K562 (cell line): ENCODE data around the gene BTD. TPM values are rescaled to one million over a fixed set of nuclear protein-coding genes. Genes with fewer than 3 reads are reported as not detected.

ENCODE experiments used
- ATAC-seq: fragments of 200-7000 bp; cut with Tn5 transposase; 3 replicates; pipeline ENCODE4 v1.9.1; 2020; ENCODE audit warnings: moderate library complexity
- BruUV-seq: library from RNA; stranded (reverse); fragments of 400-500 nt; replicated peaks from 2 replicates; lab custom pipeline; 2021; lab: Mats Ljungman, UMichigan
- CTCF ChIA-PET: fragments of 300-600 bp; formaldehyde crosslinking; extraction: SDS; loops from one replicate; lab custom pipeline; 2021; ENCODE audit warnings: low intra/inter-chr PET ratio; lab: Yijun Ruan, JAX
- POLR2A ChIA-PET: fragments of 300-600, 350-650 bp; sonication (Branson Sonifier 250); formaldehyde crosslinking; extraction: SDS; loops from one replicate; lab custom pipeline; 2021; ENCODE audit warnings: antibody characterized with exemption, inconsistent platforms; lab: Yijun Ruan, JAX
- DNase-seq, 4 experiments: peaks; one replicate each; pipeline versions ENCODE4 v3.0.0 to v3.0.0-alpha.2; 2011 to 2018; ENCODE audit warnings: low spot score in 3 of 4, mixed read lengths in 3 of 4; ENCODE audit errors: extremely low read depth in 1 of 4
- FAIRE-seq: peaks from 2 replicates; lab custom pipeline; 2011; peaks lifted over from hg19 to GRCh38; lab: Jason Lieb, UNC
- H2AFZ ChIP-seq: 2 replicates; pipeline ENCODE4 v1.6.0; 2011; ENCODE audit warnings: low read depth, low read length, control low read depth, inconsistent platforms
- H3K27ac ChIP-seq: fragments of 200-600 bp; 3 replicates; pipeline ENCODE4 v1.8.0; 2011; ENCODE audit warnings: low read depth, mild to moderate bottlenecking, control low read depth, inconsistent platforms, low read length, moderate library complexity, mixed read lengths; ENCODE audit errors: extremely low read depth
- H3K27me3 ChIP-seq, 2 experiments: fragments of 300-600 bp in 1 of 2; 2 replicates in 1 of 2; 3 replicates in 1 of 2; pipeline versions ENCODE4 v1.6.0 to v1.8.0; 2011; ENCODE audit warnings: inconsistent platforms in 2 of 2, low read length in 2 of 2, mild to moderate bottlenecking in 1 of 2, mixed read lengths in 1 of 2, moderate library complexity in 1 of 2; ENCODE audit not compliant: control insufficient read depth in 2 of 2, insufficient read depth in 2 of 2
- H3K36me3 ChIP-seq: fragments of 300-600 bp; 3 replicates; pipeline ENCODE4 v1.8.0; 2011; ENCODE audit warnings: mild to moderate bottlenecking, low read length, inconsistent platforms; ENCODE audit not compliant: control insufficient read depth, insufficient read depth
- H3K4me1 ChIP-seq, 2 experiments: fragments of 200-600 bp in 1 of 2; replicated peaks in 1 of 2; 2 replicates in 1 of 2; 3 replicates in 1 of 2; pipeline versions ENCODE4 v1.5.1 to v1.8.0; 2011; ENCODE audit warnings: inconsistent platforms in 2 of 2, low read length in 2 of 2, mild to moderate bottlenecking in 1 of 2, mixed read lengths in 1 of 2, moderate library complexity in 1 of 2; ENCODE audit not compliant: control insufficient read depth in 2 of 2, insufficient read depth in 2 of 2
- H3K4me2 ChIP-seq: 2 replicates; pipeline ENCODE4 v1.6.1; 2011; ENCODE audit warnings: low read length, control low read depth, inconsistent platforms, mixed read lengths; ENCODE audit not compliant: insufficient read depth
- H3K4me3 ChIP-seq: fragments of 200-600 bp; sonication (generic), shearing (Covaris generic); 2 replicates; pipeline ENCODE4 v1.5.1; 2016; ENCODE audit warnings: control low read depth, inconsistent platforms
- H3K79me2 ChIP-seq: fragments of 200-600 bp; 3 replicates; pipeline ENCODE4 v1.8.0; 2011; ENCODE audit warnings: low read length, inconsistent platforms; ENCODE audit not compliant: control insufficient read depth, insufficient read depth
- H3K9ac ChIP-seq, 2 experiments: 2 replicates each; pipeline versions ENCODE4 v1.6.0 to v1.6.1; 2011; ENCODE audit warnings: low read depth in 2 of 2, low read length in 2 of 2, control low read depth in 1 of 2, inconsistent platforms in 1 of 2, mild to moderate bottlenecking in 1 of 2, mixed read lengths in 1 of 2; ENCODE audit not compliant: insufficient read depth in 1 of 2
- H3K9me1 ChIP-seq: one replicate; pipeline ENCODE4 v1.6.0; 2011; ENCODE audit warnings: inconsistent platforms, mild to moderate bottlenecking, low read length, moderate library complexity; ENCODE audit not compliant: control insufficient read depth, insufficient read depth
- H3K9me3 ChIP-seq: replicated peaks from 2 replicates; pipeline ENCODE4 v1.5.1; 2011; ENCODE audit warnings: low read depth, low read length, inconsistent platforms; ENCODE audit not compliant: control insufficient read depth, insufficient read depth
- H4K20me1 ChIP-seq: replicated peaks from 2 replicates; pipeline ENCODE4 v1.6.1; 2011; ENCODE audit warnings: low read length, inconsistent platforms, mixed read lengths; ENCODE audit not compliant: control insufficient read depth, insufficient read depth
- CAMTA2 ChIP-seq: fragments of 250-450 bp; sonication (Bioruptor Pico); conservative IDR thresholded peaks from 2 replicates; pipeline ENCODE4 v1.5.1; 2022
- DDX20 ChIP-seq: fragments of 450-650 bp; IDR thresholded peaks from 2 replicates; pipeline ENCODE4 v1.6.1; 2016; ENCODE audit warnings: missing genetic modification characterization, low read depth, mild to moderate bottlenecking, missing compliant biosample characterization, moderate library complexity
- LEF1 ChIP-seq: fragments of 450-650 bp; IDR thresholded peaks from 2 replicates; pipeline ENCODE4 v1.6.1; 2016; ENCODE audit warnings: mild to moderate bottlenecking
- PTTG1 ChIP-seq: fragments of 450-650 bp; IDR thresholded peaks from 2 replicates; pipeline ENCODE4 v1.6.1; 2016; ENCODE audit warnings: low read depth, mild to moderate bottlenecking, missing genetic modification characterization, missing compliant biosample characterization
- WGBS: fragments of 100-300 bp; shearing (Covaris generic); methylation state at CpG from one replicate; pipeline ENCODE4 v1.1.6; 2016; ENCODE audit warnings: low coverage, mixed read lengths; ENCODE audit not compliant: insufficient coverage; ENCODE audit errors: missing lambda C conversion rate; 5-methylcytosine and 5-hydroxymethylcytosine counted together
- in situ Hi-C: fragments of 300-500 bp; cut with MboI; formaldehyde crosslinking; loops from 4 replicates; pipeline ENCODE4 v1.15.0; 2018; ENCODE audit warnings: inconsistent platforms, mixed read lengths
- intact Hi-C: fragments of 100-400 bp; cut with micrococcal nuclease; formaldehyde crosslinking; loops from 2 replicates; pipeline ENCODE4 v1.14.2; 2022
- polyA plus RNA-seq, 8 experiments: library from polyadenylated mRNA; depleted of rRNA in 4 of 8; stranded (reverse) in 5 of 8; unstranded in 3 of 8; fragments of >200 nt; fragmentation: Nextera tagmentation in 2 of 8; fragmentation: Illumina TruSeq in 1 of 8; extraction: Ambion mirVana in 2 of 8; extraction: Trizol in 1 of 8; gene quantifications; 2 replicates each; pipeline versions ENCODE4 v1.2.1 to v1.2.3, GENCODE V29; 2011 to 2014; ENCODE audit warnings: inconsistent platforms in 1 of 8, missing spikeins in 1 of 8
- total RNA-seq, 7 experiments: library from RNA; depleted of rRNA in 6 of 7; stranded (reverse); fragments of >200 nt in 6 of 7; fragmentation: Illumina TruSeq in 2 of 7; extraction: Trizol in 2 of 7; gene quantifications; 2 replicates each; pipeline versions ENCODE4 v1.2.1 to v1.2.3, GENCODE V29; 2011 to 2021; ENCODE audit warnings: low replicate concordance in 1 of 7
- TF ChIP-seq, protein P1 (sequence below): fragments of 250-450 bp; sonication (Bioruptor Pico); IDR thresholded peaks from 2 replicates; pipeline ENCODE4 v1.4.0; 2020; ENCODE audit warnings: mild to moderate bottlenecking

Gene BTD
- total and polyA plus RNA-seq, 9 of the 15 experiments (the other 6 are each of a cell fraction or from before 2014, with no cell fraction given): 6.6 to 26.2 (median 10.6) TPM

DNA sequence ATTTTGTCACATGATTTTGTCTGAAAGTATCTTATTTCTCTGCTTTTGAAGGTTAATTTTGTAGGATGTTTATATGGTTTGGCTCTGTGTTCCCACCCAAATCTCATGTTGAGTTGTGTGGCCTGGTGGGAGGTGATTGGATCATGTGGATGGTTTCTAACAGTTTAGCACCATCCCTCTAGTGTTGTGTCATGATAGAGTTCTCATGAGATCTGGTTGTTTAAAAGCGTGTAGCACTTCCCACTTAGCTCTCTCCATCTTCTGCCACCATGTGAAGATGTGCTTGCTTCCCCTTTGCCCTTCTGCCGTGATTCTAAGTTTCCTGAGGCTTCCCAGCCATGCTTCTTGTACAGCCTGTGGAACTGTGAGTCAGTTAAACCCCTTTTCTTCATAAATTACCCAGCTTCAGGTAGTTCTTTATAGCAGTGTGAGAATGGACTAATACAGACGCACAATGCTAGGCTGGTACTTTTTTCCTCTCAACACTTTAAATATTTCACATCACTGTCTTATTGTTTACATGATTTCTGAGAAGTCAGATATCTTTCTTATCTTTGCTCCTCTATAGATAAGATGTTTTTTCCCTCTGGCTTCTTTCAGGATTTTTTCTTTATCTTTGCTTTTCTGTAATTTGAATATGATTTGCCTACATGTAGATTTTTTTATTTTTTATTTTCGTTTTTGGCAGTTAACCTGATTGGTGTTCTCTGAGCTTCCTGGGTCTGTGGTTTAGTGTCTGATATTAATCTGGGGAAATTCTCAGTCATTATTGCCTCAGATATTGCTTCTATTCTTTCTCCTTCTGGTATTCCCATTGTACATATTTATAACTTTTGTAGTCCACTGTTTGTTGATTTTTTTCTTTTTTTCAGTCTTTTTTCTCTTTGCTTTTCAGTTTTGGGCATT is 22.2 kb downstream of the BTD start:
- ChIA-PET CTCF (no interaction called here), POLR2A (no interaction called here)
- H3K27me3 ChIP-seq: no peaks in the 10 kb centered on the region
- intact Hi-C loops: no loop called here
- H3K27ac ChIP-seq: no peak overlapping the region
- H3K4me2 ChIP-seq: no peak overlapping the region
- no peak overlapping the region for H3K9ac ChIP-seq
- no peaks in the 10 kb centered on the region; the same call in 1 of the 2 replicates for H3K9me3 ChIP-seq
- H2AFZ ChIP-seq: no peak overlapping the region
- no peaks in the 10 kb centered on the region for H3K36me3 ChIP-seq
- DNase-seq (no peak), ATAC-seq (no peak), FAIRE-seq (no peak)
- no peaks in the 10 kb centered on the region for H4K20me1 ChIP-seq
- in situ Hi-C loops: loop anchor here (10.0 kb wide), 1 partner anchor 621 kb away; no protein-coding TSS in a partner anchor
- TF ChIP-seq, protein P1, sequence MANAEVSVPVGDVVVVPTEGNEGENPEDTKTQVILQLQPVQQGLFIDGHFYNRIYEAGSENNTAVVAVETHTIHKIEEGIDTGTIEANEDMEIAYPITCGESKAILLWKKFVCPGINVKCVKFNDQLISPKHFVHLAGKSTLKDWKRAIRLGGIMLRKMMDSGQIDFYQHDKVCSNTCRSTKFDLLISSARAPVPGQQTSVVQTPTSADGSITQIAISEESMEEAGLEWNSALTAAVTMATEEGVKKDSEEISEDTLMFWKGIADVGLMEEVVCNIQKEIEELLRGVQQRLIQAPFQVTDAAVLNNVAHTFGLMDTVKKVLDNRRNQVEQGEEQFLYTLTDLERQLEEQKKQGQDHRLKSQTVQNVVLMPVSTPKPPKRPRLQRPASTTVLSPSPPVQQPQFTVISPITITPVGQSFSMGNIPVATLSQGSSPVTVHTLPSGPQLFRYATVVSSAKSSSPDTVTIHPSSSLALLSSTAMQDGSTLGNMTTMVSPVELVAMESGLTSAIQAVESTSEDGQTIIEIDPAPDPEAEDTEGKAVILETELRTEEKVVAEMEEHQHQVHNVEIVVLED: no peak
- TF ChIP-seq LEF1 (no peak), PTTG1 (no peak), DDX20 (tag) (no peak), CAMTA2 (CRISPR knock-in tag) (no peak)
- no peak overlapping the region for H3K4me3 ChIP-seq
- no TSS peak for BruUV-seq
- WGBS: 13% methylated on average over 4 of the region's 4 CpGs
- peaks cover 0 to 5% of the 10 kb centered on the region in 2 experiments; a peak in 1 of 5 replicates for H3K4me1 ChIP-seq
- H3K79me2 ChIP-seq: no peaks in the 10 kb centered on the region
- H3K9me1 ChIP-seq: no peaks in the 10 kb centered on the region
